NAMALWA (cell line): ENCODE results near the gene TCF12.

Experiments
- DNase-seq: peaks from one replicate; pipeline ENCODE4 v3.0.0-alpha.2; 2015; ENCODE audit warnings: low spot score

Gene TCF12

DNA sequence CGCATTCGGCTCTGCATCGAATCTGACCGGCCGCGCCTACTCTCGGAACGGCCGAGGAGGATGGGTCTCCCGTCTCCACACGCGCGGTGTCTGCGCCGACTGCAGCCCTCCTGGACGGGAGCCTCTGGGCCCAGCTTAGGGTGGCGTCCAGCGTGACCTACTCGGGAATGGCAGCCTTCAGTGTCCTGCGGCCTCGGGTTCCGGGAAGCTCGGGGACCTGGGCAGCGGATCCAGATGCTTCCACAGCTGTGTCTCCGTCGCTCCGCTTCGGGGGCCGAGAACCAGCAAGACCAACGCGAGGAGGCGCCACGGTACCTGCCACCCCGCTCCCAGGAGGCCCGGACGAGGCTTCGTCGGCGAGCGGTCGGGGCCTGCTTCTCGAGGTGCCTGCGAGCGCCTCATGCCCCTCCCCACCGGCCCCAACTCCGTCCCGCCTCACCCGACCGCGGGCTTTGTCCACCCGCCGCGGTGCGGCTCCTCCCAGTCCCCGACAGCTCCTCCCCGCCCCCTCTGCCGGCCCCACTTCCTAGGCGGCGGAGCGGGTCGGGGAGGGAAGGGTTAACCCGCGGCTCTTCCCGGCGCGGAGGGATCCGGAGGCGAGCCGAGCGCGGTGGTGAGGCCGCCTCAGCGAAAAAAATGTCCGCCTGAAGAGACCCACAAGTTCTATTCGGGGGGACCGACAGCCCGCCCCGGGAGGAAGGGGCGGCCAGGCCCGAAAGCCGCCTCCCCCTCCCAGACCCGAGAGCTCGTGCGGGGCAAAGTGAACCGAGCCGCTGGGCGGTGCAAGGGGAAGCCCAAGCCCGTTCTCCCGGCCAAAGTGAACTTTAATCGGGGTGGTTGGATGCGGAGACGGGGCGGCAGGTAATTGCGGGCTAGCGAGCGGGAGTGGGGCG, at the start of gene TCF12:
Gene TCF12, plus strand, starts transcription at position 599 of the 893 bp plus-strand sequence. CDS start 1,270 bp downstream, outside the sequence.
- peak; percentile 93 for DNase-seq

DNA sequence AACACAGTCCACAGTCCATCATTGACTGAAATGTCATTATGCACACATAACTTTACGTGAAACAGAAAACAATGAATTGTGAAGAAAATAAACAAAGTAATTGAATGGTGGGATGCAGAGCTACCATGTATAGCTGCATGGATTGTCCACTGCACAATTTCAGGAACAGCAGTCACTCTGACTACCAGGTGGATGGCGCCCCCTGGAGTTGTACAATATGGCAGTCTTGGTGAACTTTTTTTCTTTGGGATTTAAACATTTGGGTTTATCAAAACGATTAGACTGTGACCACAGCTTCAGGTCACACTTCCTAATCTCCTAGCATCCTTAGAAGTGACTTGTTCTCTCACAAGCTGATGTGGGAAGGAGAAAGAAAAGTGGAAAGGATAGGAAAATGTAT, 48.9 kb upstream of the TCF12 start:
- no peak for DNase-seq

DNA sequence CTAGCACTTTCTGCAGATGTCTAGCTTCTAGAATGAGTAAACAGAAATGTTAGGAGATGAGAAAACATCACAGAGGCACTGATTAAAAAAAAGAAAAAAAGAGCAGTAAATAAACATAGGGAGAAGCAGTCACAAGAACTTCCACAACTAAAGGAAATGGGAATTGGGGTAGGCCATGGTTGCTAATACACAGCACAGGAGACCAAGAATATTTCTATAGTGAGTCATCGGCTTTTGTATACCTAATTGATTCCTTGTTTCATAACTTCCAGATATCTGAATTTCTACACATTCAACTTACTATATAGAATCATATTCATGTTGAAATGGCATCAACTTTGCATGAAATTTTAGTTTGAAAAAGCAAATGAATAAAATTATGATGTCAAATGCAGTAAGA, 47.3 kb upstream of the TCF12 start:
- no peak for DNase-seq

- DNase-seq, result no peak
Observed at GRCh38 chr15:56871867-56872266, 46.6 kb upstream of the TCF12 start.

GRCh38 chr15:56877255-56877970, 41.0 kb upstream of the TCF12 start:
- DNase-seq, result no peak

GRCh38 chr15:56879502-56879901, 38.9 kb upstream of the TCF12 start:
- no peak for DNase-seq

GRCh38 chr15:56883088-56883487, 35.4 kb upstream of the TCF12 start:
- no peak for DNase-seq

DNA sequence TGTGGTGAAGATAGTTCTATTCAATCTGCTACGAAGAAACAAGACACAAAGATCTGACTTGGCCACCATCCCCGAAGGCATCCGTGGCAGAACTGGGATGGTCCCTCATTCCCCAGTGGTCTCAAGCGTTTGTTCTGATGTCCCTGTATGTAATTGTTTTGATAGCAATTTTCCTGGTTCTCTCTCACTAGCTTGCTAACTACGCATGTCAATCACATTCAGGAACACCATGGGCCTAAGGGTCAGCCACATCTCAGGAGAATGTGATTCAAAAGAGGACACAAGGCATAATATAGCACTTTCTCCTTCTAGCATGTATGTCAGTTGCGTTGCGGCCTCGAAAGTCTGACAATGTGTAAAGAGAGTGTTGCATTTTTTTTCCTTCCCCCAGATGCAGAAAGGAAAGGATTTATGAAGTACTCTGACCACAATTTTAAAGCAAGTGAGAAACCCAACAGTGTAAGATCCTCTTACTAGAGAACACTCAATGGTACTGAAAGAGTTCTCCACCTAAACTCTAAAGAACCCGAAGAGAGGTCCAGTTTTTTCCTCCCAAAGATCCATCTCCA, 32.0 kb upstream of the TCF12 start:
- DNase-seq, result peak; percentile 39

- DNase-seq, result peak; percentile 72
Observed at GRCh38 chr15:56886932-56887781, 31.3 kb upstream of the TCF12 start.

DNA sequence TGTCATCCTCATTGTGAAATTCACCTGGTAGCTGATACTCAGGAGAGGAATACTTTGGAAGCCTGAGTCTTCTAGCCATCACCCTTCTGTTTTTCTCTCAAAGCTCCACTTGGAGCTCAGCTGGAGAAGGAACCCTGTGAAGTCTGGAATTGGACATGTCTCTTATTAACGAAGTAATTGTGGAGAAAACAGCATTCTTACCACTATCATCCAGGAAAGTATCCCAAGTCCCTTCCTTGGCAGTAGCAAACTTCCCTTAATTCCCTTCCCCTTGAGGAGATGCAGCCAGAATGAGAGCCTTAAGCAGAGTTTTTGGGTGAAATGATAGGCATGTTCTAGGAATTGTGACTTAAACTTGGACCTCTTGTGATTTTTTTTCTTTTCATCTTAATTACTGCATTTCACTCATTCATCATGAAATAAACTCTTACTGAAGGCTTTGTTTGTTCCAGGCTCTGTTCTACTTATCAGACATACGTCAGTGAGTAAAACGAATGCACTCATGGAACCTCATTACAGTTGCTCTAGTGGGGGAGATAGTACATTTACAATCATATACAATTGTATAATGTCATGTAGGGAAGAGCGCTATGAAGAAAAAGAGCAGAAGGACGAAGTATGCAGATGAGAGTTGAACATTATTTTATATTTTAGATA, 30.5 kb upstream of the TCF12 start:
- DNase-seq, result peak; percentile 32

GRCh38 chr15:56890038-56890437, 28.4 kb upstream of the TCF12 start:
- DNase-seq, result no peak

DNA sequence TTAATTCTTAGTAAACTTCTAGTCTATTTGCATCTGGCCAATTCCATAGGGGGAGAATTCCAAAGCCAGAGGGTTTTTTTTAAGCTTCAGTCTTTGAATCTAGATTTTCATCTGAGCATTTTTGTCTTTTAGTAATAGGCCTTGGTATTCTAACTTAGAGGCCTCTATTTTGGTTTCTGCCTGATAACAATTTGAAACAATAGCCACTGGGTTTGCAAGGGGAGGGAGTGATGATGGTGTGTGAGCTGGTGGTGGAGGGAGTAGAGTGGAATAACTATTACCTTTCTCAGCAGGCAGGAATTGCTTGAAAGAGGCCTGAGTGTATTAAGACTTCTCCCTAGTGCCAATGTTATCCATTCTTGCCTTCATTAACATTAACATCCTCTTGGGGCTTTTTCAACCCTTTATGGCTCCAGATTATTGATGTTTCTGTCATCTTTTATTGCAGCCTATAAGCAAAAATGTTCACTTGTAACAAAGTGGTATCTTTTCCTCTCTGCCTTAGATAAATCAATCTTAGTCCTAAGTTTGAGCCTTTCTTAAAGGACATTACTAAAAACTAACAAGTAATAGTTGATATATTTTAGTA, 26.5 kb upstream of the TCF12 start:
- DNase-seq, result no peak

DNA sequence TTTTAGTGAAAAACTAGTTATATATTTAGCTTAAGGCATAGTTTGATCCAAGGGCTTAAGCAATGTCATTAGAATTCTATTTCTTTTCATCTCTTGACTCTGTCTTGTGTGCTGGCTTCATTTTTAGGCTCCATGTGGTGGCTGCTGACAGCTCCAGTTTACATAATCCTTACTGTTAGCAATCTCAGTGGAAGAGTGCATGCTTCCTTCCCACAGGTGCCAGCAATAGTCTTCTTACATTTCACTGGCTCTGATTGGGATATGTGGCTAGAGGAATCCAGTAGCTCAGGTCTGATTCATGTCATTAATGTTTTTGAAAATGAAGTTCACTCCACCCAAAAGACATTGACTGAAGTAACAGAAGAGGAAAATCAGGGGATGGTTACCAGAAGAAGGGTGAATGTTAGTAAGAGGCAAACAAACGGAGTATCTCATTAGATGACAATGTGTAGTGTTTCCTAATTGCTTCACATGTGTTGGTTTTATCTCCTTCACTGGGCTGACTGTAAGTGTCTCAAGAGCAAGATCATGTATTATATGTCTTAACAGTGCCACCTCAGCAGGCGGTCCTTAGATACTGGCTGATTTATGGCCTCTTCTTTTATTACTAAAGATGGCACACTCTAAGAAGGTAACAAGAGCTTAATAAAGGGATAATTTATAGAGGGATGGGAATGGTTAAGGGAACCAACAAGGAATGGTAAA, 25.6 kb upstream of the TCF12 start:
- DNase-seq, result no peak

GRCh38 chr15:56893364-56893678, 25.1 kb upstream of the TCF12 start:
- DNase-seq, result no peak

DNA sequence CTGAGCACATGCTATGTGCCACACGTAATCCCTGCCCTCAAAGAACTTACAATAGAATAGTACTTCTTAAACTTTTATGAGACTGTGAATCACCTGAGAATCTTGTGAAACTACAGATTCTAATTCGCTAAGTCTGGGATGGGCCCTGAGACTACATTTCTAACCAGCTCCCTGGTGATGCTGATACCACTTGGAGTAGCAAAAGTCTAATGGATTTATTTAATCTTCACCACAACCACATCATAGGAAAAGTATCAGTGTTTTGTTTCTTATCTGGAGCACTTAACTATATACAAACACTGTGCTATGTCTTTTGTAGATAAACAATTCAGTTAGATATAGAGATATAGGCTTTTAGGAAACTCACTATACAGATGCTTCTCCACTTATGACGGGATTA, 23.8 kb upstream of the TCF12 start:
- DNase-seq, result no peak

- DNase-seq, result no peak
Observed at GRCh38 chr15:56901931-56902330, 16.5 kb upstream of the TCF12 start.

DNA sequence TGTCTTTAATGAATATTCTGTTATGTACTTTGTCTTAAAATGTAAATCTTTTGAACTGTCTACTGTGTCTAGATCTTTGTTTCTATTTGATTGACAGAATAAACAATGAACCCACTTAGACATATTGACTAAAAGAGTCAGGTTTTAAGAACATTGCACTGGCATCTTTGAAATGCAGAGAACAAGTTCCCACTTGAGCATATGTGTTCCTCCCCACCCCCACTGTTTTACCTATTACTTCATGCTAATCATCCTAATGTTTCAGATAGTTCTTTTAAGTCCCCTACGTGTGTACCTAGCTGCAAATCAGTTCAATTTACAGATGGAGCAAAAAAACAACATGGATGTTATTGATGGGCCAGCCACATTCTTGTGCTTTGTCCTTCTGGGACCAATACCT, 11.7 kb upstream of the TCF12 start:
- DNase-seq, result no peak

GRCh38 chr15:56910801-56911200, 7.6 kb upstream of the TCF12 start:
- no peak for DNase-seq

DNA sequence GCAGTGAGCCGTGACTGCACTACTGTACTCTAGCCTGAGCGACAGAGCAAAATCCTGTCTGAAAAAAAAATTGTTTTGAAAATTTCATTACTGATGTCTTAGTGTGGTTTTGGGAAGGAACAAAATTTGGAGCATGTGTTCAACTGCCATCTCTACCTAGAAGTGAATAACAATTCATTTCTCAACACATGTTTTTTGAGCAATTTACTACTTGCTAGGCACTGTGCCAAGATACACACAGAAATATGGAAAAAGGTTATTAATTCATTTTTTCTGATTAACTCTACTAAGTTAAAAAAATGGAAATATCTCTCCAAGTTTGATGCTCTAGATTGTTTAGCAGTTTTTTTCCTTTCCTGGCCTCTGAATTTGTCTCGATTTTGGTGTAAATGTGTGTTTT, 5.2 kb upstream of the TCF12 start:
- no peak for DNase-seq

- no peak for DNase-seq
Observed at GRCh38 chr15:56913670-56914069, 4.8 kb upstream of the TCF12 start.

GRCh38 chr15:56915888-56916287, 2.6 kb upstream of the TCF12 start:
- DNase-seq, result no peak
